ENCODE results near the gene SULT1C4. TPM values are rescaled to one million over a fixed set of nuclear protein-coding genes. Genes with fewer than 3 reads are reported as not detected.

Gene SULT1C4
- 0.15 TPM for total RNA-seq (2013)
- under 1 TPM in 1 of 3 donors, not detected in 2; 0.05 TPM for polyA plus RNA-seq
- polyA minus RNA-seq, result 0.14 and 0.16 TPM in 2 replicates
- 0 to 1.4 (median 0.20) reads per million in 11 experiments for total RNA-seq

GRCh38 chr2:108377815-108378630, at the start of gene SULT1C4:
Gene SULT1C4, plus strand, starts transcription at chr2:108377954. Its CDS starts 384 bp downstream, at chr2:108378338.
- H3K27me3 Mint-ChIP-seq (ENCODE audit: low read depth in 3 of 3), result no peaks in the 10 kb centered on the region
- no peaks in the 10 kb centered on the region for H4K20me1 ChIP-seq (ENCODE audit: insufficient read depth, low read length)
- no peaks in the 10 kb centered on the region for H3K36me3 Mint-ChIP-seq
- WGBS (ENCODE audit: insufficient coverage), result 0% methylated on average over 11 of the region's 13 CpGs
- no peaks in the 10 kb centered on the region for H3K9me3 ChIP-seq (replicated peaks in 1 of 2; ENCODE audit: control insufficient read depth in 1 of 2, insufficient read depth in 1 of 2, low read length in 2 of 2)
- H3K4me1 Mint-ChIP-seq, result peaks cover 18% of the 10 kb centered on the region
- H3K4me1 ChIP-seq (ENCODE audit: control insufficient read depth in 1 of 2, insufficient read depth in 2 of 2, low read length in 2 of 2), result peaks cover 13% of the 10 kb centered on the region in 2 donors
- H3K9ac ChIP-seq (ENCODE audit: insufficient read depth, low read length, poor library complexity, severe bottlenecking), result peak within 1 kb of the TSS; percentile 58
- no peaks in the 10 kb centered on the region for H3K27me3 ChIP-seq (ENCODE audit: control insufficient read depth in 2 of 2, insufficient read depth in 2 of 2, low read length in 2 of 2)
- peak within 1 kb of the TSS; percentile 72 for H3K4me2 ChIP-seq (replicated peaks; ENCODE audit: extremely low read depth, low read length, poor library complexity, severe bottlenecking)
- TF ChIP-seq, protein P1, sequence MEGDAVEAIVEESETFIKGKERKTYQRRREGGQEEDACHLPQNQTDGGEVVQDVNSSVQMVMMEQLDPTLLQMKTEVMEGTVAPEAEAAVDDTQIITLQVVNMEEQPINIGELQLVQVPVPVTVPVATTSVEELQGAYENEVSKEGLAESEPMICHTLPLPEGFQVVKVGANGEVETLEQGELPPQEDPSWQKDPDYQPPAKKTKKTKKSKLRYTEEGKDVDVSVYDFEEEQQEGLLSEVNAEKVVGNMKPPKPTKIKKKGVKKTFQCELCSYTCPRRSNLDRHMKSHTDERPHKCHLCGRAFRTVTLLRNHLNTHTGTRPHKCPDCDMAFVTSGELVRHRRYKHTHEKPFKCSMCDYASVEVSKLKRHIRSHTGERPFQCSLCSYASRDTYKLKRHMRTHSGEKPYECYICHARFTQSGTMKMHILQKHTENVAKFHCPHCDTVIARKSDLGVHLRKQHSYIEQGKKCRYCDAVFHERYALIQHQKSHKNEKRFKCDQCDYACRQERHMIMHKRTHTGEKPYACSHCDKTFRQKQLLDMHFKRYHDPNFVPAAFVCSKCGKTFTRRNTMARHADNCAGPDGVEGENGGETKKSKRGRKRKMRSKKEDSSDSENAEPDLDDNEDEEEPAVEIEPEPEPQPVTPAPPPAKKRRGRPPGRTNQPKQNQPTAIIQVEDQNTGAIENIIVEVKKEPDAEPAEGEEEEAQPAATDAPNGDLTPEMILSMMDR (IDR thresholded peaks at IDR 0.05), result no peak
- H3K79me2 ChIP-seq (ENCODE audit: insufficient read depth, low read length), result no peaks in the 10 kb centered on the region
- H3K4me3 ChIP-seq (replicated peaks in 1 of 3; ENCODE audit: low read depth in 2 of 3, low read length in 3 of 3), result peak within 1 kb of the TSS; percentile 38 to 70 (median 61)
- peaks cover 0 to 3% (median 0%) of the 10 kb centered on the region in 7 donors for H3K9me3 Mint-ChIP-seq
- H2AFZ ChIP-seq (ENCODE audit: insufficient read depth, low read depth, low read length, poor library complexity, severe bottlenecking), result peak within 1 kb of the TSS; percentile 84
- H3K27ac ChIP-seq (ENCODE audit: low read depth in 1 of 2, low read length in 2 of 2), result peak within 1 kb of the TSS in 1 of 2 donors; percentile 51
- intact Hi-C loops (cut with micrococcal nuclease), result no loop called here
- DNase-seq, result peak; percentile 4 to 33 (median 15)
- peak within 1 kb of the TSS; percentile 66 to 84 for H3K4me3 Mint-ChIP-seq
- H3K27ac Mint-ChIP-seq, result peak within 1 kb of the TSS in 6 of 7 donors; percentile 3 to 69 (median 42)
- no peaks in the 10 kb centered on the region for H3K36me3 ChIP-seq (replicated peaks in 1 of 2; ENCODE audit: control insufficient read depth in 1 of 2, insufficient read depth in 2 of 2, low read length in 2 of 2)

GRCh38 chr2:108329771-108330170, 48.0 kb upstream of the SULT1C4 start:
- H3K4me3 Mint-ChIP-seq, result no peak overlapping the region
- H3K4me1 Mint-ChIP-seq, result peaks cover 5% of the 10 kb centered on the region
- TF ChIP-seq, protein P1 (IDR thresholded peaks at IDR 0.05), result no peak
- no CpG with 5 or more reads among the region's 2 CpGs for WGBS (ENCODE audit: insufficient coverage)
- Histone ChIP-seq H3K27me3 (ENCODE audit: control insufficient read depth in 2 of 2, insufficient read depth in 2 of 2, low read length in 2 of 2) (no peaks in the 10 kb centered on the region), H3K4me1 (ENCODE audit: control insufficient read depth in 1 of 2, insufficient read depth in 2 of 2, low read length in 2 of 2) (no peaks in the 10 kb centered on the region), H3K27ac (ENCODE audit: low read depth in 1 of 2, low read length in 2 of 2) (no peak overlapping the region), H2AFZ (ENCODE audit: insufficient read depth, low read depth, low read length, poor library complexity, severe bottlenecking) (no peak overlapping the region), H3K4me2 (replicated peaks; ENCODE audit: extremely low read depth, low read length, poor library complexity, severe bottlenecking) (no peak overlapping the region), H4K20me1 (ENCODE audit: insufficient read depth, low read length) (no peaks in the 10 kb centered on the region), H3K9me3 (replicated peaks in 1 of 2; ENCODE audit: control insufficient read depth in 1 of 2, insufficient read depth in 1 of 2, low read length in 2 of 2) (no peaks in the 10 kb centered on the region), H3K36me3 (replicated peaks in 1 of 2; ENCODE audit: control insufficient read depth in 1 of 2, insufficient read depth in 2 of 2, low read length in 2 of 2) (no peaks in the 10 kb centered on the region), H3K79me2 (ENCODE audit: insufficient read depth, low read length) (no peaks in the 10 kb centered on the region), H3K4me3 (replicated peaks in 1 of 3; ENCODE audit: low read depth in 2 of 3, low read length in 3 of 3) (no peak overlapping the region), H3K9ac (ENCODE audit: insufficient read depth, low read length, poor library complexity, severe bottlenecking) (no peak overlapping the region)
- DNase-seq, result no peak
- H3K27ac Mint-ChIP-seq, result no peak overlapping the region
- H3K9me3 Mint-ChIP-seq, result no peaks in the 10 kb centered on the region
- H3K36me3 Mint-ChIP-seq, result no peaks in the 10 kb centered on the region
- H3K27me3 Mint-ChIP-seq (ENCODE audit: low read depth in 3 of 3), result peaks cover 0 to 4% (median 3%) of the 10 kb centered on the region in 3 donors
- intact Hi-C loops (cut with micrococcal nuclease), result no loop called here
